NB4 (cell line): ENCODE measurements around the gene DCTPP1.

Source experiments
- DNase-seq: peaks from one replicate; pipeline ENCODE4 v3.0.0; 2010; ENCODE audit warnings: low read depth
- H3K4me3 ChIP-seq: one replicate; pipeline ENCODE4 v1.5.1; 2011; ENCODE audit warnings: mild to moderate bottlenecking, low read depth, low read length, moderate library complexity
- CTCF ChIP-seq: IDR thresholded peaks from one replicate; pipeline ENCODE4 v1.5.1; 2012; ENCODE audit warnings: low read depth, low read length
- MAX ChIP-seq: IDR thresholded peaks from 2 replicates; pipeline ENCODE4 v1.6.1; 2011; ENCODE audit warnings: low read depth, low read length
- MYC ChIP-seq: IDR thresholded peaks from 2 replicates; pipeline ENCODE4 v1.6.1; 2011; ENCODE audit warnings: low read depth, low read length
- POLR2A ChIP-seq: IDR thresholded peaks from 2 replicates; pipeline ENCODE4 v1.6.1; 2011; ENCODE audit warnings: mild to moderate bottlenecking; ENCODE audit not compliant: insufficient read length; ENCODE audit errors: extremely low read depth

The DCTPP1 gene

DNA sequence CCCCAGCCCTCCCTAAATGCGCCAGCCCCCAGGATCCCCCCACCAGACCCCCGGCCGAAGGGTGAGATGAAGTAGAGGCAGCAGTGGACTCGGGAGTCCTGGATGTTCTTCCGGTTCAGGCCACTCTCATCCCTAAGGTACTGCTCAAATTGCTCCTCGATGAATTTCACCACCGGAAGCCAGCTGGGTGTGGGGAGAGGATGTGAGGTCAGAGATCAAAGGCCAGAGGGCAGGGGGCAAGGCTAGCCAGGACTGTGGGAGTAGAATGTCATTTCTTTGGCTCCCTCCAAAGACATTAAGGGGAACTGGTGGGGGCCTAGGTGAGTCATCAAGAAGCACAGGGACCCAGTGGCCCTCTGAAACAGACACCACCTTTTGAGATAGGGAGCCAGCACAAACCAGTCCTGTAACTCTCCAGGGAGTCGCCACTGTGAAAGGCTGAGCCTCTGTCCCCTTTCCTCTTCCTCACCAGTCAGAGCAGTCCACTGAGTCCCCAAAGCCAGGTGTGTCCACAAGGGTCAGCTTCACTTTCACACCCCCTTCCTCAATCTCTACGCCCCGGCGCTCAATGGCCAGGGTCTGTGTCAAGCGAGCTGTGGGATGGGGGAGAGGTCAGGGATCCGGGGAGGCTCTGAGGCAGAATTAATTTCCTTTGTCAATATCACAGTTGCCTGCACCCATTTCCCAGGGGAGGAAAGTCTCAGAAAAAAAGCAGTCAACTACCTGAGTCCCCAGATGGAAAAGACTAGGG is 48.4 kb downstream of the DCTPP1 start:
- TF ChIP-seq POLR2A (no peak), CTCF (no peak), MAX (no peak), MYC (0 out of 2 replicates have a peak, but pooled peaks have one; percentile 45)
- DNase-seq: peak; percentile 77
- H3K4me3 ChIP-seq: no peak overlapping the region

GRCh38 chr16:30380803-30381208 is 49.0 kb downstream of the DCTPP1 start:
- TF ChIP-seq POLR2A (no peak), MAX (no peak), CTCF (no peak), MYC (no peak)
- H3K4me3 ChIP-seq: no peak overlapping the region
- no peak for DNase-seq

DNA sequence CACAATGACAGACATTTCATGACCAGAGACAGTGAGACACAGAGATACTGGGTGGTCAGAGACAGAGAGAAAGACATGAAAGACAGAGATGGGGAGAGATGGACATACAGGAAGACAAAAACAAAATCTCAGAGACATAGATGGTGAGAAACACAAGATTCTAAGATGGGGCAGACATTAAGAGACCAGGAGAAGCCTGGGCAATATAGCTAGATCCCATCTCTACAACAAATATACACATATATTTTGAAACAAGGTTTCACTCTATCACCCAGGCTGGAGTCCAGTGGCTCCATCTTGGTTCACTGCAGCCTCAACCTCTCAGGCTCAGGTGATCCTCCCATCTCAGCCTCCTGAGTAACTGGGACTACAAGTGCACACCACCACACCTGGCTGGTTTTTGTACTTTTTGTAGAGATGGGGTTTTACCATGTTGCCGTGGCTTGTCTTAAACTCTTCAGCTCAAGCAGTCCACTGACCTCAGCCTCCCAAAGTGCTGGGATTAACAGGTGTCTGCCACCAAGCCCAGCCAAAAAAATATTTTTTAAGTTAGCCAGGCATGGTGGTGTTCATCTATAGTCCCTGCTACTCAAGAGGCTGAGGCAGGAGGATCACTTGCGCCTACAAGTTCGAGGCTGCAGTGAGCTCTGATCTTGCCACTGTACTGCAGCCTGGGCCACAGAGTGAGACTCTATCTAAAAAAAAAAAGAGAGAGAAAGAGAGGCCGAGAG is 49.6 kb downstream of the DCTPP1 start:
- DNase-seq: no peak
- TF ChIP-seq CTCF (no peak), MAX (no peak), POLR2A (no peak), MYC (no peak)
- no peak overlapping the region for H3K4me3 ChIP-seq

DNA sequence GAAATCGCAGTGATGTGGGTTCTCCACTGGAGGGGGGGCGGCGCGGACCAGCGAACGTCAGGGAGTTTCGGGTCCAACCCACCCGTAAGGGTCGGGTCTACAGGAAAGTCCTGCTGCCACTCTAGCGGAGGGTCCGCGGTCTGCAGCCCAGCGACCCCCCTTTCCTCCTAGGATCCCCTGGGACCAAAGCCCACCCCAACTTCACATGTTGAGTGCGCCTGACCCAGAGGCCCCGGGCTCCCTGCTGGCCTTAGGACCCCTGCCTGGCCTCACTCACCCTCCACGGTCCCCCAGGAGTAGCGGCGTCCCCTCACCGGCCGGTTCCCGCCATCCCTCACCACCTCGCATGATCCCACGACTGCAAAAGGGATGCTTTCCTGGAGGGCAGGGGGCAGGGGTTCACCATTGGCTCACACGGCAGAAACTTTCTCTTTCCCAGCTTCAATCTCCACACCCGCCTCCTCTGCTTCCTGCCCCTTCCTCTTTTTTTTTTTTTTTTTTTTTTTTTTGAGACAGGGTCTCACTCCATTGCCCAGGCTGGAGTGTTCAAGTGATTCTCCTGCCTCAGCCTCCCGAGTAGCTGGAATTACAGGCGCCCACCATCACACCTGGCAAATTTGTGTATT is 50.6 kb downstream of the DCTPP1 start:
- H3K4me3 ChIP-seq: peak overlapping the region; percentile 67
- TF ChIP-seq MAX (no peak), CTCF (no peak), MYC (no peak), POLR2A (no peak)

DNA sequence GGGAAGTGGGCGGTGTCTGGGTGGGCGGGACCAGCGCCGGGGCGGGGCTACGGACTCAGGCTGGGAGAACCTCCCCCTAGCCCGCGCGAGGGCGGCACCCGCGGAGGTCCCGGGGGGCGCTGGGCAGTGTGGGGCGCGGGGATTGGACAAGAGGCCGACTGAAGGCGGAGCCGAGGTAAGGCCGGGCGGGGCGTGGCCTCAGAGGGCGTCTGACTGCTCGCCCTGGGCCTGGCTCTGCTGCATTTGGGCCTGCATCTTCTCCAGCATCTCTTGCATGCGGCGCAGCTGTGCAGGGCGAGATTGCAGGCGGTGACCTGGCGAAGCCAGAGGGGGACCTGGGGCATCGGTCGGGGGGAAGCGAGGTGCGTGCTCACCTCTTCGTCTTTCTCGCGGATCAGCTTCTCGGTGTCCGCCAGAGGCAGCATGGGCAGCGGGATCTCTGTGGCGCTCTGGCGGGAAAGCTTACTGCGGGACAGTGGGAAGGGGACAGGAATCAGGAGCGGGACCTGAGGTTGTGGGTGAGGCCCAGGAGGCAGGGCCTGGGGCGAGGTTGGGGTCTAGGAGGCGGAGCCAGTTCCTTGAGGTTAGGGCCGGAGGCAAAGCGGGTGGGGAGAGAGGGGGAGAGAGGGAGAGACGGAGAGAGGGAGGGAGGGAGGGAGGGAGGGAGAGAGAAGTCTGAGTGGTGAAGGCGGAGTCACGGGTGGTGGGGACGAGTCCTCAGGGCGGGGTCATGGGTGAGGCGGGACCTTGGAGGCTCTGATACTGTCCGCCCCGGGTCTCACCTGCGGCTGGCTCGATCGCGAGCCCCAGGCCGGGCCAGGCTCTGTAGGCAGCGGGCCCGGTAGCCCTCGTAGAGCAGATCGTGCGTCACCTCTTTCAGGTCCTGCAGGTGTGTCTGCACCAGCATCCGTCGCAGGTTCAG is 51.3 kb downstream of the DCTPP1 start:
- no peak for TF ChIP-seq MAX
- no peak for TF ChIP-seq CTCF
- peak; percentile 80 for TF ChIP-seq POLR2A
- TF ChIP-seq MYC: peak; percentile 7
- H3K4me3 ChIP-seq: peak overlapping the region; percentile 67
- DNase-seq: peak; percentile 98

More for the DNA sequence above, 50.6 kb downstream of the DCTPP1 start:
- DNase-seq: no peak
